ENCODE measurements around the gene MOCS2.

The MOCS2 gene

DNA sequence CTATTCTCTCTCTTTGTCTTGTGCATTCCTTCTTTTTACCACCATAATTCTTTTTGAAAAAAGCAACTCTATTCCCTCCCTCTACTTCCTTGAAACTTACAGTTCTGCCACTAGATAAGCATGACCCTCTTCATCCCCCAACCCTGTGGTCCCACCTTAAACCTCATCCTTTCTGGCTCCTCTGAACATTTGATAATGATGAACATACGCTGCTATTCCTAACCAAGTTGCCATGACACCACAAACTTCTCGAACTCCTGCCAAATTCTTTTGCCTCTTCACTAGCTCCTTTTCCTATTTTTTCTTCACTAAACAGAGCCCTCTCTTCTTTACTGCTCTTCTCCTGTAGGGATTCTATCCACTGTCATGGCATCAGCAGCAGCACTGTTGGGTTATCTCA lies 57.1 kb downstream of the MOCS2 start:
- no peak for DNase-seq (ENCODE audit: low read depth, low spot score)

DNA sequence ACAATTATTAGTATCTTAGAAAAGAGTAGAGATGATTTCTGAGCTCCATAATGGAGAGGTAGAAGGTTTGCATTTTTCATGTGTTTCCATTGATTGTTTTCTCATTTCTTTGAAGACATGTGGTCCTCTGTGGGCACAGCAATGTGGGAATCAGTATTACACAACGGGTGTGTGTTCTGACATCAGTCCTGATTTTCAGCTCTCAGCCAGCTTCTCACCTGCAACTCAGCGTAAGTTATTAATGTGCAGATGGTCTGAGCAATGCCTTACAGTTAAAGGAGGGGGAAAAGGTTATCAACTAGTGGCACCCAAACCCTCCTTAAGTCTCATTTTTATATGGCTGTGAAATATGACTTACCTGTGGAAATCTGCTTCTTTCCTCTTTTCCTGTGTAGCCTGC lies 61.3 kb downstream of the MOCS2 start:
- DNase-seq (ENCODE audit: low read depth, low spot score): no peak
